Nephron progenitor cell (in vitro differentiated cells): Measurements from ENCODE around the gene HCFC1R1.

ENCODE experiments used
- DNase-seq: peaks from one replicate; pipeline ENCODE4 v3.0.0; 2021
- H3K27ac Mint-ChIP-seq: 2 replicates; pipeline ENCODE4 v1.8.0; 2021; ENCODE audit warnings: mild to moderate bottlenecking, moderate library complexity, mixed read lengths
- H3K27me3 Mint-ChIP-seq: 2 replicates; pipeline ENCODE4 v1.8.0; 2021; ENCODE audit warnings: mild to moderate bottlenecking, low read depth, mixed read lengths; ENCODE audit not compliant: poor library complexity
- H3K36me3 Mint-ChIP-seq: 2 replicates; pipeline ENCODE4 v1.8.0; 2021; ENCODE audit warnings: low read depth, mixed read lengths
- H3K4me1 Mint-ChIP-seq: 2 replicates; pipeline ENCODE4 v1.8.0; 2021; ENCODE audit warnings: mixed read lengths
- H3K4me3 Mint-ChIP-seq: 2 replicates; pipeline ENCODE4 v1.8.0; 2021; ENCODE audit warnings: mild to moderate bottlenecking, moderate library complexity, mixed read lengths
- H3K9me3 Mint-ChIP-seq: 2 replicates; pipeline ENCODE4 v1.8.0; 2021; ENCODE audit warnings: mild to moderate bottlenecking, moderate library complexity, mixed read lengths
- TF ChIP-seq, protein P1 (sequence below): fragments of 200-600 bp; sonication (generic); IDR thresholded peaks from 2 replicates; pipeline ENCODE4 v1.5.0; 2021; ENCODE audit warnings: antibody characterized with exemption

HCFC1R1 gene

GRCh38 chr16:3026003-3026378 is 2.2 kb upstream of the HCFC1R1 start:
- no peak overlapping the region for H3K4me3 Mint-ChIP-seq
- peaks cover 11% of the 10 kb centered on the region for H3K27me3 Mint-ChIP-seq
- no peak overlapping the region for H3K27ac Mint-ChIP-seq
- peaks cover 38% of the 10 kb centered on the region for H3K4me1 Mint-ChIP-seq
- DNase-seq = no peak
- TF ChIP-seq, protein P1, sequence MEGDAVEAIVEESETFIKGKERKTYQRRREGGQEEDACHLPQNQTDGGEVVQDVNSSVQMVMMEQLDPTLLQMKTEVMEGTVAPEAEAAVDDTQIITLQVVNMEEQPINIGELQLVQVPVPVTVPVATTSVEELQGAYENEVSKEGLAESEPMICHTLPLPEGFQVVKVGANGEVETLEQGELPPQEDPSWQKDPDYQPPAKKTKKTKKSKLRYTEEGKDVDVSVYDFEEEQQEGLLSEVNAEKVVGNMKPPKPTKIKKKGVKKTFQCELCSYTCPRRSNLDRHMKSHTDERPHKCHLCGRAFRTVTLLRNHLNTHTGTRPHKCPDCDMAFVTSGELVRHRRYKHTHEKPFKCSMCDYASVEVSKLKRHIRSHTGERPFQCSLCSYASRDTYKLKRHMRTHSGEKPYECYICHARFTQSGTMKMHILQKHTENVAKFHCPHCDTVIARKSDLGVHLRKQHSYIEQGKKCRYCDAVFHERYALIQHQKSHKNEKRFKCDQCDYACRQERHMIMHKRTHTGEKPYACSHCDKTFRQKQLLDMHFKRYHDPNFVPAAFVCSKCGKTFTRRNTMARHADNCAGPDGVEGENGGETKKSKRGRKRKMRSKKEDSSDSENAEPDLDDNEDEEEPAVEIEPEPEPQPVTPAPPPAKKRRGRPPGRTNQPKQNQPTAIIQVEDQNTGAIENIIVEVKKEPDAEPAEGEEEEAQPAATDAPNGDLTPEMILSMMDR = no peak
- H3K9me3 Mint-ChIP-seq = no peaks in the 10 kb centered on the region
- peaks cover 23% of the 10 kb centered on the region for H3K36me3 Mint-ChIP-seq

DNA sequence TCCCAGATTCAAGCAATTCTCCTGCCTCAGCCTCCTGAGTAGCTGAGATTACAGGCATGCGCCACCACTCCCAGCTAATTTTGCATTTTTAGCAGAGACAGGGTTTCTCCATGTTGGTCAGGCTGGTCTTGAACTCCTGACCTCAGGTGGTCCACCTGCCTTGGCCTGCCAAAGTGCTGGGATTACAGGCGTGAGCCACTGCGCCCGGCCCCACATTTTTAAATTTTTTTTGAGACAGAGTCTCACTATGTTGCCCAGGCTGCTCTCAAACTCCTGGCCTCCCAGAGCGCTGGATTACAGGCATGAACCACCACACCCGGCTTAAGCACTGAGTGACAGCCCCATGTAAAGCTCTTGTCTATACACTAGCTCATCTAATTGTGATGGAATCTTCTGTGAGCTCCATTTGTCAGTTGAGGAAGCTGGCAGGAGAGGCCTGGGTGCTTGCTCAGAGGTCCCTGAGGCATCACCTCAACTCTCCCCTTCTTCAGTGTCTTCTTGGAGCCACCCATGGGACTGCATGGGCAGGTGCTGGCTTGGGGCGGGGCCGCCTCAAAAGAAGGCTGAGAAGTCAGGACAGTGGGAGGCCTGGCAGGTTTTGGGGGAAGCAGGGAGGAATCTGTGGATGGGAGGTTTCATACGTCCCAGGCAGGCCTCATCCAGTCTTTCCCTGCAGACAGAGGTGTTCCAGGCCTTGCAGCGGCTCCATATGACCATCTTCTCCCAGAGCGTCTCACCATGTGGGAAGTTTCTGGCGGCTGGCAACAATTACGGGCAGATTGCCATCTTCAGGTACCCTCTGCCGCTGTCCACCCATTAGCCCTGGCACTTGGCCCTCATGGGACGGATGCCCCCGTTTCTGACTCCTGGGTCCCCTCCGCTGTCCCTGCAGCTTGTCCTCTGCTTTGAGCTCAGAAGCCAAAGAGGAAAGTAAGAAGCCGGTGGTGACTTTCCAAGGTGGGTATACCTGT is 1.6 kb upstream of the HCFC1R1 start:
- no peak overlapping the region for H3K27ac Mint-ChIP-seq
- TF ChIP-seq, protein P1 = no peak
- no peak for DNase-seq
- peaks cover 11% of the 10 kb centered on the region for H3K27me3 Mint-ChIP-seq
- H3K9me3 Mint-ChIP-seq = no peaks in the 10 kb centered on the region
- peaks cover 38% of the 10 kb centered on the region for H3K4me1 Mint-ChIP-seq
- peaks cover 23% of the 10 kb centered on the region for H3K36me3 Mint-ChIP-seq
- H3K4me3 Mint-ChIP-seq = no peak overlapping the region

DNA sequence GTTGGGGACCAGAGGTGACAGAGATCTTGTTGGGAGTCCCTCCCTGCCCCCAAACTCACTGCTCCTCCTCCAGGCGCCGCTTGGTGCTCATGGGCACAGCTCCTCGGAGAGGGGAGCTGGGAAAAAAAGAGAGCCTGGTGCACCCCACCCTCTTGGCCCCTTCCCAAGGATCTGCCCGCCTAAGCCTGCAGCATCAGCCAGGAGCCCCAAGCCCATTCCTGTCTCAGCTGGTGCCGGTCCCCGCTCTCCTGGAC is 400 bp downstream of the HCFC1R1 start:
- peaks cover 23% of the 10 kb centered on the region for H3K36me3 Mint-ChIP-seq
- no peaks in the 10 kb centered on the region for H3K9me3 Mint-ChIP-seq
- peak overlapping the region; percentile 87 for H3K4me3 Mint-ChIP-seq
- H3K27ac Mint-ChIP-seq = no peak overlapping the region
- H3K27me3 Mint-ChIP-seq = peaks cover 2% of the 10 kb centered on the region
- peaks cover 42% of the 10 kb centered on the region for H3K4me1 Mint-ChIP-seq
- no peak for DNase-seq
- TF ChIP-seq, protein P1 = no peak

- Mint-ChIP-seq H3K4me1 (peaks cover 47% of the 10 kb centered on the region), H3K9me3 (no peaks in the 10 kb centered on the region), H3K27me3 (peaks cover 2% of the 10 kb centered on the region), H3K4me3 (peak overlapping the region; percentile 87), H3K27ac (peak overlapping the region; percentile 85), H3K36me3 (peaks cover 23% of the 10 kb centered on the region)
- TF ChIP-seq, protein P1 = no peak
- DNase-seq = no peak
Measured at GRCh38 chr16:3022684-3023414, 893 bp downstream of the HCFC1R1 start.

DNA sequence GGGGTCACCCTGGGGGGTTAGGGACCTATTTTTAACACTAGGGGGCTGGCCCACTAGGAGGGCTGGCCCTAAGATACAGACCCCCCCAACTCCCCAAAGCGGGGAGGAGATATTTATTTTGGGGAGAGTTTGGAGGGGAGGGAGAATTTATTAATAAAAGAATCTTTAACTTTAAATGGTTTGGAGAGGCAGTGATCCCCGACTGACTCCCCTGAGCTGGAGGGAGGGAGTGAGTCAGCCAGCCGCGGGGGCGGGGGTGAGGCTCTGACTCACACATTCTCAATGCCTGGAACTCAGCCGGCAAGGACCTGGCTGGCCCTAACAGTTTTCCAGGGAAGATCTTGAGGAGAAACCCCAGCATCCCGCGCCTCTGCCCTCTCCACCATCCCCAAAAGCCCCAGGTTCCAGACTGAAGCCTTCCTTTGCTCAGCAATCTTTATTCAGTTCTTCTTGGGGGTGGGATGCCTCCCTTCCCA is 1.5 kb downstream of the HCFC1R1 start:
- Mint-ChIP-seq H3K27me3 (peaks cover 4% of the 10 kb centered on the region), H3K36me3 (peaks cover 18% of the 10 kb centered on the region), H3K4me3 (peak overlapping the region; percentile 87), H3K4me1 (peaks cover 49% of the 10 kb centered on the region), H3K27ac (peak overlapping the region; percentile 94), H3K9me3 (no peaks in the 10 kb centered on the region)
- peak; percentile 67 for DNase-seq
- TF ChIP-seq, protein P1 = no peak
